ENCODE data around the gene ACVR2A. TPM values are rescaled to one million over a fixed set of nuclear protein-coding genes. Genes with fewer than 3 reads are reported as not detected.

Gene ACVR2A
- total RNA-seq, 1 experiment from 2014 or later: 15.7 TPM

GRCh38 chr2:147909178-147909577, 64.3 kb downstream of the ACVR2A start:
- intact Hi-C loops (cut with micrococcal nuclease; ENCODE audit: unreplicated experiment): no loop called here
- POLR2A ChIA-PET: no interaction called here
- no peaks in the 10 kb centered on the region for H3K4me1 Mint-ChIP-seq (ENCODE audit: low read depth, unreplicated experiment)
- CTCF ChIA-PET: no interaction called here
- BruUV-seq (replicated peaks): no TSS peak
- no peaks in the 10 kb centered on the region for H3K4me1 ChIP-seq
- no peaks in the 10 kb centered on the region for H3K27me3 Mint-ChIP-seq (ENCODE audit: insufficient read depth, unreplicated experiment)
- H3K9me3 ChIP-seq: no peaks in the 10 kb centered on the region
- no peak overlapping the region for H3K27ac Mint-ChIP-seq (ENCODE audit: unreplicated experiment)
- no peak for DNase-seq
- H3K9me3 Mint-ChIP-seq (ENCODE audit: unreplicated experiment): no peaks in the 10 kb centered on the region
- no peaks in the 10 kb centered on the region; the same call in 1 of the 2 replicates for H3K36me3 ChIP-seq (ENCODE audit: control insufficient read depth, insufficient read depth, low read length)
- no peak overlapping the region for H3K4me3 ChIP-seq (ENCODE audit: low read depth, low read length)
- no peak overlapping the region for H3K4me3 Mint-ChIP-seq (ENCODE audit: unreplicated experiment)
- peaks cover 12% of the 10 kb centered on the region for H3K36me3 Mint-ChIP-seq (ENCODE audit: insufficient read depth, unreplicated experiment)
- H3K27me3 ChIP-seq (replicated peaks; ENCODE audit: control insufficient read depth, insufficient read depth, low read length): no peaks in the 10 kb centered on the region
- TF ChIP-seq CTCF (IDR thresholded peaks at IDR 0.05; ENCODE audit: insufficient read depth in 1 of 2, low read depth in 1 of 2, low read length in 1 of 2, severe bottlenecking in 1 of 2, unreplicated experiment in 1 of 2): no peak

- H3K9me3 ChIP-seq: no peaks in the 10 kb centered on the region
- H3K27me3 Mint-ChIP-seq (ENCODE audit: insufficient read depth, unreplicated experiment): no peaks in the 10 kb centered on the region
- H3K36me3 Mint-ChIP-seq (ENCODE audit: insufficient read depth, unreplicated experiment): peaks cover 12% of the 10 kb centered on the region
- CTCF ChIA-PET: interaction anchor here (0.6 to 1.9 kb wide), 13 partner anchors 14 to 1177 kb away, joined by 3 to 15 read pairs (median 4); partner anchors contain the start of gene ACVR2A
- no peak overlapping the region for H3K4me3 ChIP-seq (ENCODE audit: low read depth, low read length)
- H3K27ac Mint-ChIP-seq (ENCODE audit: unreplicated experiment): no peak overlapping the region
- BruUV-seq (replicated peaks): no TSS peak
- intact Hi-C loops (cut with micrococcal nuclease; ENCODE audit: unreplicated experiment): loop anchor here (1.0 to 10.0 kb wide), 7 partner anchors 64 to 1177 kb away; partner anchors contain the start of gene ACVR2A
- no peaks in the 10 kb centered on the region for H3K9me3 Mint-ChIP-seq (ENCODE audit: unreplicated experiment)
- no peaks in the 10 kb centered on the region; the same call in 1 of the 2 replicates for H3K36me3 ChIP-seq (ENCODE audit: control insufficient read depth, insufficient read depth, low read length)
- POLR2A ChIA-PET: interaction anchor here (0.5 to 0.6 kb wide), 2 partner anchors 66 to 110 kb away, joined by 3 to 5 read pairs; partner anchors contain the start of genes ACVR2A, MBD5 and ORC4
- no peaks in the 10 kb centered on the region for H3K4me1 ChIP-seq
- no peaks in the 10 kb centered on the region for H3K4me1 Mint-ChIP-seq (ENCODE audit: low read depth, unreplicated experiment)
- no peaks in the 10 kb centered on the region for H3K27me3 ChIP-seq (replicated peaks; ENCODE audit: control insufficient read depth, insufficient read depth, low read length)
- peak; percentile 61 to 80 for TF ChIP-seq CTCF (IDR thresholded peaks at IDR 0.05; ENCODE audit: insufficient read depth in 1 of 2, low read depth in 1 of 2, low read length in 1 of 2, severe bottlenecking in 1 of 2, unreplicated experiment in 1 of 2)
- peak in 1 of 2 experiments; percentile 58 for DNase-seq
- H3K4me3 Mint-ChIP-seq (ENCODE audit: unreplicated experiment): no peak overlapping the region
Measured at GRCh38 chr2:147910990-147911473, 66.2 kb downstream of the ACVR2A start.

GRCh38 chr2:147913701-147914480, 69.1 kb downstream of the ACVR2A start:
- ChIA-PET POLR2A (no interaction called here), CTCF (no interaction called here)
- H3K4me1 Mint-ChIP-seq (ENCODE audit: low read depth, unreplicated experiment): no peaks in the 10 kb centered on the region
- Histone ChIP-seq H3K4me1 (no peaks in the 10 kb centered on the region), H3K27me3 (replicated peaks; ENCODE audit: control insufficient read depth, insufficient read depth, low read length) (no peaks in the 10 kb centered on the region), H3K36me3 (ENCODE audit: control insufficient read depth, insufficient read depth, low read length) (no peaks in the 10 kb centered on the region), H3K4me3 (ENCODE audit: low read depth, low read length) (no peak overlapping the region), H3K9me3 (no peaks in the 10 kb centered on the region)
- no peak for TF ChIP-seq CTCF (IDR thresholded peaks at IDR 0.05; ENCODE audit: insufficient read depth in 1 of 2, low read depth in 1 of 2, low read length in 1 of 2, severe bottlenecking in 1 of 2, unreplicated experiment in 1 of 2)
- H3K9me3 Mint-ChIP-seq (ENCODE audit: unreplicated experiment): no peaks in the 10 kb centered on the region
- intact Hi-C loops (cut with micrococcal nuclease; ENCODE audit: unreplicated experiment): loop anchor here (5.0 to 10.0 kb wide), 2 partner anchors 67 to 739 kb away; partner anchors contain the start of gene ACVR2A
- no peak overlapping the region for H3K27ac Mint-ChIP-seq (ENCODE audit: unreplicated experiment)
- no peaks in the 10 kb centered on the region for H3K36me3 Mint-ChIP-seq (ENCODE audit: insufficient read depth, unreplicated experiment)
- no TSS peak for BruUV-seq (replicated peaks)
- H3K4me3 Mint-ChIP-seq (ENCODE audit: unreplicated experiment): no peak overlapping the region
- DNase-seq: no peak
- H3K27me3 Mint-ChIP-seq (ENCODE audit: insufficient read depth, unreplicated experiment): no peaks in the 10 kb centered on the region
